AG09319 (cell line): ENCODE results near the gene GRIN2A.

Experiments
- DNase-seq: peaks from one replicate; pipeline ENCODE4 v3.0.0-alpha.2; 2010; ENCODE audit warnings: low read depth; ENCODE audit errors: extremely low read depth
- TF ChIP-seq, protein P1 (sequence below): IDR thresholded peaks from 2 replicates; pipeline ENCODE4 v1.5.1; 2011; ENCODE audit warnings: low read depth, mild to moderate bottlenecking, inconsistent platforms, low read length, moderate library complexity

The GRIN2A gene

DNA sequence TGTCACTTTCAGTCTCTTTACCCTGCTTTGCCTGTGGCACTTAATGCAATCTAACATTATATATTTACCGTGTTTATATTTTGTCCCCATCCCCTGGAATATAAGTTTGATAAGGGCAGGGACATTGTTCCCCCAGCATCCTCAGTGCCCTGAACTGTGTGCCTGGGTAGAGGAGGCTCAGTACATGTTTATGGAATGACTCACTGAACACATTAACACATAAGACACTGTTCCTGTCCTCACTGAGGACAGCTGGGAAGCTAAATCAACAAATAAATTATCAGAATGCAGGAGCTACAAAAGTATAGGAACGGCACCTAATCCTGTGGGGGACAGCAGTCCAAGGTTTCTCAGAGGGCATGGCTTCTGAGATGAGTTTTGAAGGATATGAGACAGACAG is 27.8 kb downstream of the GRIN2A start:
- TF ChIP-seq, protein P1, sequence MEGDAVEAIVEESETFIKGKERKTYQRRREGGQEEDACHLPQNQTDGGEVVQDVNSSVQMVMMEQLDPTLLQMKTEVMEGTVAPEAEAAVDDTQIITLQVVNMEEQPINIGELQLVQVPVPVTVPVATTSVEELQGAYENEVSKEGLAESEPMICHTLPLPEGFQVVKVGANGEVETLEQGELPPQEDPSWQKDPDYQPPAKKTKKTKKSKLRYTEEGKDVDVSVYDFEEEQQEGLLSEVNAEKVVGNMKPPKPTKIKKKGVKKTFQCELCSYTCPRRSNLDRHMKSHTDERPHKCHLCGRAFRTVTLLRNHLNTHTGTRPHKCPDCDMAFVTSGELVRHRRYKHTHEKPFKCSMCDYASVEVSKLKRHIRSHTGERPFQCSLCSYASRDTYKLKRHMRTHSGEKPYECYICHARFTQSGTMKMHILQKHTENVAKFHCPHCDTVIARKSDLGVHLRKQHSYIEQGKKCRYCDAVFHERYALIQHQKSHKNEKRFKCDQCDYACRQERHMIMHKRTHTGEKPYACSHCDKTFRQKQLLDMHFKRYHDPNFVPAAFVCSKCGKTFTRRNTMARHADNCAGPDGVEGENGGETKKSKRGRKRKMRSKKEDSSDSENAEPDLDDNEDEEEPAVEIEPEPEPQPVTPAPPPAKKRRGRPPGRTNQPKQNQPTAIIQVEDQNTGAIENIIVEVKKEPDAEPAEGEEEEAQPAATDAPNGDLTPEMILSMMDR = no peak

DNA sequence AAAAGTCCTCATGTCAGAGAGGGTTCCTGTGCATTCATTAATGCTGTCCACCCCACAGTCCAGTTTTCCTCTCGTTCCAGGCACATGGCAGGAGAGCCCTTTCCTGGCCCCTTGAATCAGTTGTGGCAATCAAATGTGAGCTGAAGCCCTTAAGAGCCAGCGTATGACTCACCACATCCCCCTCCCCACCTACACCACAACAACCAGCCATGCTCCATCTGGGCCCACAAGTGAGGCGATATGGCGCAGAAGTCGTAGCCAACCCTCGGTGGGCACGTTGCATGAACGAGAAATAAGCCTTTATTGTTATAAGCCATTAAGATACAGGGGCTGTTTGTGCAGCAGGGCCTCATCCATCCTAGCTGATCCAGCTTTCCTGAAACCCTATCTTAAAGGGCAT is 28.2 kb downstream of the GRIN2A start:
- TF ChIP-seq, protein P1 = no peak
- no peak for DNase-seq

More for the DNA sequence above, 27.8 kb downstream of the GRIN2A start:
- DNase-seq = no peak

DNA sequence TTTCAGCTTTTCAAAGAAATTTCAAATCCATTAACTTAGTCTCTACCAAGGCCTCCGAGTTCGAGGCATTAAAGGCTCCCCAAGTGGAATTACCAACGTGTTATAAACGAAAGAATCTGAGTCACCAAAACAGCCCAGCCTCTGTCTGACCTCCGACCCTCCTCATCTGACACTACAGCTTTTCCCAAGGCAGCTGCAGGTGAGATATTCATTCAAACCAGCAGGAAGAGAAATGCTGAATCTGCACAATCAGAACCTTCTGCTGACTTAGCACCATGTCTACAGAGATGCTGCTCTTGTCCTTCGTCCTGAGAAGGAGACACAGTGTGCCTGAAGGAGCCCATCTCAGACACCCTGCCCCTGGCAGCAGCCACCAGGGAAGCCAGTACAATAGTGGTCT is 30.5 kb downstream of the GRIN2A start:
- DNase-seq = no peak
- TF ChIP-seq, protein P1 = no peak

DNA sequence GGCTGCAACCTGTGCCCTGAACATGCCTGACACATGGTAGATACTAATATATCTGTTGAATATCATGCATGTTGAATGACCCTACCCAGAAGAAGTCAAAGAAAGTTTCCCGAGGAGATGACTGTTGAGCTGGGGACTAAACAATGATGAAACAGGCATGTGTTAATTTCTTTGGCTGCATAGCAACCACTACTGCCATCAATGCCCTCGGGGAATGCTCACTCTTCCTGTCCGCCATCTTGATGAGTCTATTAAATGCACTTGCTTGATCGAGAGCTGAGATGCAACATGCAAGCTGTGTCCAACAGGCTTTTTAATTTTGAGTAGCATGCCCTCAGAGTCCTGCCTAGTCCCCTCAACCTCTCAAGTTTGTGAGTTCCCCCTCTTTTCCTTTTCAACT is 31.3 kb downstream of the GRIN2A start:
- no peak for DNase-seq
- TF ChIP-seq, protein P1 = no peak

DNA sequence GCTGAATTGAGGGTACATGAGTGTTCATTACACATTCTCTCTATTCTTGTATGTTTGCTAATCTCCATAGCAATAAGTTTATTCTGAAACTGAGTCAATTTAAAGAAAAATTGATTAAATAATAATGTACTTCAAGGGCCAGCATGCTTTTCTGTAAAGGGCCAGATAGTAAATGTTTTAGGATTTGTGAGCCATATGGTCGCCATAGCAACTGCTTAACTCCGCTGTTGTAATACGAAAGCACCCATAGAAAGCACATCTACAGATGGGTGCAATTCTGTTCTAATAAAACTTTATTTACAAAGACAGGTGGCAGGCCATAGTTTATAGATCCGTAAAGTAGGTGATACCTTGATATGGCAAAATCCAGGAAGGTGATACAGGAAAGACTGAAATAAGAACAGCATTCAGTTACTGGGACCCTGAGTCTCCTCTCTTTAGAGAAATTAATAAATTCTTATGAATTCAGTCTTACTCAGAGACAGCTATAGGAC is 36.6 kb downstream of the GRIN2A start:
- TF ChIP-seq, protein P1 = no peak
- DNase-seq = no peak

DNA sequence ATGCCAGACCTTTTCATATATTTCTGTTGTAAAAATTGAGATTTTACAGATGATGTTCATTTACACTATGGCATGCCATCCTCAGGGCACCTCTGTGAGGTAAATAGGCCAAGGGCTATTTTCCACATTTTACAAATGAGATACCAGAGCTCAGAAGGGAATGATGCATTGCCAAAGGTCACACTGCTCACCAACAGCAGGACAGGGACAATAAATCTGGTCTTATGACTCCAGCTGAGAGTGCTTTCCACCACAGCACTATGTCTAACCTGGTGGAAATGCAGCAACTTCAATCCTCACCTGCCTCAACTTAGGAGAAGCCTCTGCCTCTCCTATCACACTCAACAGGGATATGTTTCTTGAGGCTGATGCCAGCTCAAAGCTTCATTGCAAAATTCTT is 40.6 kb downstream of the GRIN2A start:
- TF ChIP-seq, protein P1 = no peak

DNA sequence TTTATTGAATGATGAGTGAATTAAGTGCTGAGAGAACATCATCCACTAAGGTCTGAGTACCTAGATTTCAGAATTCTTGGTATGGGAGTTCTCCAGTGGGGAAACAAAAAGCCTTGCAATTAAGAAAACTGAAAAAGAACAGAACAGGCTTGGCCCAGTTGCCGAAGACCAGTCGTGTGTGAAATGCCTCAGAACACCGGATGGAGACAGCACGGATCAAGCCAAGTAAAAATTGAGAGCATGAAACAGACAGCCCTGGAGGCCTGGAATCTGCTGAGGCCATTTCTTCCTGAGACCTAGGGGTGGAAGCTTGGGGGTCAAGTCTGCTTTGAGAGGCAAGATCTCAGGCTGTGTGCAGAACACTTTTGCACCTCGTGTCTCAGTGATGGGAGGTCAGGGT is 43.3 kb downstream of the GRIN2A start:
- TF ChIP-seq, protein P1 = no peak
- DNase-seq = no peak

More for the DNA sequence above, 40.6 kb downstream of the GRIN2A start:
- DNase-seq = no peak
